MM.1S (cell line): ENCODE data around the gene TLCD3A.

Experiments used
- DNase-seq: peaks from one replicate; pipeline ENCODE4 v3.0.0-alpha.2; 2015
- H2AFZ ChIP-seq: fragments of 300-600 bp; sonication (generic); 2 replicates; pipeline ENCODE4 v1.6.0; 2016; ENCODE audit warnings: antibody characterized with exemption, low read length
- H3F3A ChIP-seq: fragments of 300-600 bp; sonication (generic); 2 replicates; pipeline ENCODE4 v1.6.1; 2016; ENCODE audit warnings: mild to moderate bottlenecking, antibody characterized with exemption, low read length, moderate library complexity, mixed read lengths; ENCODE audit not compliant: insufficient read depth
- H3K27ac ChIP-seq: fragments of 300-600 bp; sonication (generic); 2 replicates; pipeline ENCODE4 v1.5.1; 2016; ENCODE audit warnings: mild to moderate bottlenecking, low read length
- H3K27me3 ChIP-seq: fragments of 300-600 bp; sonication (generic); replicated peaks from 2 replicates; pipeline ENCODE4 v1.6.0; 2016; ENCODE audit warnings: low read length; ENCODE audit not compliant: insufficient read depth
- H3K36me3 ChIP-seq: fragments of 300-600 bp; sonication (generic); replicated peaks from 2 replicates; pipeline ENCODE4 v1.6.1; 2016; ENCODE audit warnings: mild to moderate bottlenecking, low read length, mixed read lengths; ENCODE audit not compliant: insufficient read depth
- H3K4me1 ChIP-seq: fragments of 300-600 bp; sonication (generic); 2 replicates; pipeline ENCODE4 v1.6.1; 2016; ENCODE audit warnings: low read length, mixed read lengths
- H3K4me2 ChIP-seq: fragments of 300-600 bp; sonication (generic); 2 replicates; pipeline ENCODE4 v1.6.0; 2016; ENCODE audit warnings: low read depth, low read length
- H3K4me3 ChIP-seq: fragments of 300-600 bp; sonication (generic); 2 replicates; pipeline ENCODE4 v1.5.1; 2016; ENCODE audit warnings: low read length, mixed read lengths
- H3K79me2 ChIP-seq: fragments of 300-600 bp; sonication (generic); 2 replicates; pipeline ENCODE4 v1.6.1; 2016; ENCODE audit warnings: mixed run types, low read length, mixed read lengths
- H3K9ac ChIP-seq: fragments of 300-600 bp; sonication (generic); 2 replicates; pipeline ENCODE4 v1.6.1; 2016; ENCODE audit warnings: low read length, mixed read lengths
- H3K9me2 ChIP-seq: fragments of 300-600 bp; sonication (generic); replicated peaks from 2 replicates; pipeline ENCODE4 v1.6.1; 2016; ENCODE audit warnings: mild to moderate bottlenecking, low read length, mixed read lengths; ENCODE audit not compliant: insufficient read depth
- H3K9me3 ChIP-seq: fragments of 300-600 bp; sonication (generic); replicated peaks from 2 replicates; pipeline ENCODE4 v1.6.1; 2016; ENCODE audit warnings: mild to moderate bottlenecking, low read length, mixed read lengths; ENCODE audit not compliant: insufficient read depth
- H4K20me1 ChIP-seq: fragments of 300-600 bp; sonication (generic); 2 replicates; pipeline ENCODE4 v1.6.1; 2016; ENCODE audit warnings: mild to moderate bottlenecking, low read length, moderate library complexity, mixed read lengths; ENCODE audit not compliant: insufficient read depth
- CTCF ChIP-seq: fragments of 300-600 bp; sonication (generic); IDR thresholded peaks from 2 replicates; pipeline ENCODE4 v1.5.1; 2016; ENCODE audit warnings: antibody characterized with exemption, low read length, mixed read lengths
- EZH2 ChIP-seq: fragments of 300-600 bp; sonication (generic); optimal IDR thresholded peaks from 2 replicates; pipeline ENCODE3; 2017; ENCODE audit warnings: low read depth, mild to moderate bottlenecking, antibody characterized with exemption, low read length, mixed read lengths
- EZH2phosphoT487 ChIP-seq: fragments of 300-600 bp; sonication (generic); IDR thresholded peaks from 2 replicates; pipeline ENCODE4 v1.6.1; 2018; ENCODE audit warnings: antibody characterized with exemption, low read length

The TLCD3A gene

GRCh38 chr17:731644-732066 is 741 bp upstream of the TLCD3A start:
- Histone ChIP-seq H3K27me3 (peaks cover 10% of the 10 kb centered on the region), H3K4me1 (no peaks in the 10 kb centered on the region), H3F3A (no peaks in the 10 kb centered on the region), H3K36me3 (no peaks in the 10 kb centered on the region), H3K9me2 (no peaks in the 10 kb centered on the region), H4K20me1 (no peaks in the 10 kb centered on the region), H3K79me2 (no peaks in the 10 kb centered on the region), H3K9me3 (no peaks in the 10 kb centered on the region), H3K4me2 (peak overlapping the region; percentile 72), H3K27ac (no peak overlapping the region), H3K4me3 (peak overlapping the region; percentile 61), H3K9ac (no peak overlapping the region; the same call in 1 of the 2 replicates), H2AFZ (peak overlapping the region; percentile 65)
- TF ChIP-seq EZH2 (no peak), CTCF (no peak), EZH2phosphoT487 (no peak)
- no peak for DNase-seq

GRCh38 chr17:732902-733720 is 715 bp downstream of the TLCD3A start:
- H3K27ac ChIP-seq: no peak overlapping the region

GRCh38 chr17:733743-734142 is 1.3 kb downstream of the TLCD3A start:
- H3K79me2 ChIP-seq: no peaks in the 10 kb centered on the region
- no peaks in the 10 kb centered on the region for H3K36me3 ChIP-seq
- H3K9me3 ChIP-seq: no peaks in the 10 kb centered on the region
- peak overlapping the region; percentile 39; the same call in 1 of the 2 replicates for H3K4me2 ChIP-seq
- TF ChIP-seq EZH2 (no peak), CTCF (no peak), EZH2phosphoT487 (no peak)
- DNase-seq: no peak
- no peak overlapping the region for H3K4me3 ChIP-seq
- peaks cover 7% of the 10 kb centered on the region; the same call in 1 of the 2 replicates for H3K27me3 ChIP-seq
- H3K9me2 ChIP-seq: no peaks in the 10 kb centered on the region
- H2AFZ ChIP-seq: no peak overlapping the region
- no peaks in the 10 kb centered on the region for H3K4me1 ChIP-seq
- H3K27ac ChIP-seq: no peak overlapping the region
- no peak overlapping the region for H3K9ac ChIP-seq
- no peaks in the 10 kb centered on the region for H4K20me1 ChIP-seq
- no peaks in the 10 kb centered on the region for H3F3A ChIP-seq

More at GRCh38 chr17:732902-733720, 715 bp downstream of the TLCD3A start:
- H2AFZ ChIP-seq: no peak overlapping the region
- H3K4me1 ChIP-seq: no peaks in the 10 kb centered on the region
- H3K9me3 ChIP-seq: no peaks in the 10 kb centered on the region
- no peaks in the 10 kb centered on the region for H3K9me2 ChIP-seq
- peak overlapping the region; percentile 25; the same call in 1 of the 2 replicates for H3K9ac ChIP-seq
- H3K4me3 ChIP-seq: peak overlapping the region; percentile 50
- peaks cover 7% of the 10 kb centered on the region; the same call in 1 of the 2 replicates for H3K27me3 ChIP-seq
- no peaks in the 10 kb centered on the region for H4K20me1 ChIP-seq
- no peak for TF ChIP-seq EZH2phosphoT487
- TF ChIP-seq CTCF: no peak
- no peak for TF ChIP-seq EZH2
- peak overlapping the region; percentile 39 for H3K4me2 ChIP-seq
- H3K36me3 ChIP-seq: no peaks in the 10 kb centered on the region
- H3F3A ChIP-seq: no peaks in the 10 kb centered on the region
- DNase-seq: peak; percentile 16
- H3K79me2 ChIP-seq: no peaks in the 10 kb centered on the region
